Right cardiac atrium (tissue), 5 donors: ENCODE data around the gene SEZ6L2. TPM values are rescaled to one million over a fixed set of nuclear protein-coding genes. Genes with fewer than 3 reads are reported as not detected.
"Not testable (repeated sequence)": the region's sequence is repeated elsewhere in the genome, so short reads cannot be mapped to it uniquely, and the experiment has no call there.

ENCODE experiments used
- ATAC-seq, 2 donors: fragments of 200-7000 bp; cut with Tn5 transposase; one replicate each; pipeline versions ENCODE4 v1.8.0 to v1.9.1; 2020; ENCODE audit warnings: moderate library complexity in 2 of 2, mild to moderate bottlenecking in 1 of 2
- DNase-seq, 3 donors: peaks; one replicate each; pipeline ENCODE4 v3.0.0-alpha.2; 2020
- H3K27ac ChIP-seq: one replicate; pipeline ENCODE4 v1.5.1; 2013; ENCODE audit warnings: mild to moderate bottlenecking, low read length, control low read depth, moderate library complexity
- H3K27me3 ChIP-seq: one replicate; pipeline ENCODE4 v1.6.1; 2013; ENCODE audit not compliant: control insufficient read depth, insufficient read depth
- H3K4me1 ChIP-seq: one replicate; pipeline ENCODE4 v1.6.1; 2013; ENCODE audit warnings: low read length; ENCODE audit not compliant: control insufficient read depth, insufficient read depth
- H3K4me3 ChIP-seq: one replicate; pipeline ENCODE4 v1.5.1; 2013; ENCODE audit warnings: low read length, control low read depth
- H3K9me3 ChIP-seq: one replicate; pipeline ENCODE4 v1.6.1; 2013; ENCODE audit warnings: low read length; ENCODE audit not compliant: control insufficient read depth
- WGBS: extraction: QIAGEN DNeasy Blood & Tissue Kit; methylation state at CpG from one replicate; pipeline ENCODE4 v1.1.7; 2013; 5-methylcytosine and 5-hydroxymethylcytosine counted together
- intact Hi-C, 4 donors: fragments of 100-400 bp; cut with DNase I; formaldehyde crosslinking; loops; one replicate each; pipeline versions ENCODE4 v1.11.0 to v1.14.0; 2022 to 2023
- long read RNA-seq, 4 donors: library from polyadenylated mRNA; unstranded; transcript quantifications; one replicate each; pipeline ENCODE4 v2.0.0, GENCODE V29; 2020 to 2021
- polyA plus RNA-seq: library from polyadenylated mRNA; stranded (reverse); fragments of 200-250 nt; gene quantifications from one replicate; pipeline ENCODE4 v1.2.3, GENCODE V29; 2013
- total RNA-seq, 4 donors: library from RNA; stranded (reverse); fragmentation: NEBNext Ultra II Directional; extraction: Animal tissue kit (Norgen Biotek cat#: 25700); gene quantifications; one replicate each; pipeline ENCODE4 v1.2.1, GENCODE V29; 2021
- donor health status: healthy with polysubstance abuse.
- donor health status: DM: no; HTN: yes; CAD: no.
- donor health status: DM: no; HTN: no; CAD: no.
- donor health status: DM: no; HTN: yes; CAD: no; lungs with severe emphysema.
- donor health status: DM: yes; HTN: yes; CAD: no.

Gene SEZ6L2
- total RNA-seq: 1 to 10 TPM; 1.5 to 3.6 (median 2.1) TPM
- polyA plus RNA-seq: 0.36 TPM
- long read RNA-seq, donor 1, partial matches to known transcripts: 2 of 3 reads
- long read RNA-seq, donor 1, other reads (novel, unspliced or antisense): 1 of 3 reads
- long read RNA-seq, donor 2, partial matches to known transcripts: 2 of 3 reads
- long read RNA-seq, donor 2, other reads (novel, unspliced or antisense): 1 of 3 reads
- long read RNA-seq, donor 3, partial matches to known transcripts: 17 of 17 reads
- long read RNA-seq, donor 3, other reads (novel, unspliced or antisense): 0 of 17 reads
- long read RNA-seq, donor 4, partial matches to known transcripts: 1 of 3 reads
- long read RNA-seq, donor 4, other reads (novel, unspliced or antisense): 2 of 3 reads

GRCh38 chr16:29899516-29900101, at the start of gene SEZ6L2:
Gene SEZ6L2 (minus strand): TSS chr16:29899550. CDS start chr16:29899019, 531 bp downstream.
- H3K27me3 ChIP-seq: no peaks in the 10 kb centered on the region
- ATAC-seq (peak; percentile 64 to 70), DNase-seq (peak; percentile 51 to 75 (median 74))
- H3K9me3 ChIP-seq: no peaks in the 10 kb centered on the region
- H3K4me3 ChIP-seq: peak within 1 kb of the TSS; percentile 69
- intact Hi-C loops: no loop called here
- under 1% methylated on average over 29 of the region's 29 CpGs for WGBS
- H3K4me1 ChIP-seq: no peaks in the 10 kb centered on the region
- H3K27ac ChIP-seq: no peak within 1 kb of the TSS

GRCh38 chr16:29947897-29948296, 48.5 kb upstream of the SEZ6L2 start:
- intact Hi-C loops: no loop called here
- Histone ChIP-seq H3K9me3 (no peaks in the 10 kb centered on the region), H3K27ac (no peak overlapping the region), H3K4me1 (no peaks in the 10 kb centered on the region), H3K27me3 (no peaks in the 10 kb centered on the region), H3K4me3 (no peak overlapping the region)
- no peak for DNase-seq
- ATAC-seq: no peak
- WGBS: 79% methylated on average over 2 of the region's 2 CpGs

DNA sequence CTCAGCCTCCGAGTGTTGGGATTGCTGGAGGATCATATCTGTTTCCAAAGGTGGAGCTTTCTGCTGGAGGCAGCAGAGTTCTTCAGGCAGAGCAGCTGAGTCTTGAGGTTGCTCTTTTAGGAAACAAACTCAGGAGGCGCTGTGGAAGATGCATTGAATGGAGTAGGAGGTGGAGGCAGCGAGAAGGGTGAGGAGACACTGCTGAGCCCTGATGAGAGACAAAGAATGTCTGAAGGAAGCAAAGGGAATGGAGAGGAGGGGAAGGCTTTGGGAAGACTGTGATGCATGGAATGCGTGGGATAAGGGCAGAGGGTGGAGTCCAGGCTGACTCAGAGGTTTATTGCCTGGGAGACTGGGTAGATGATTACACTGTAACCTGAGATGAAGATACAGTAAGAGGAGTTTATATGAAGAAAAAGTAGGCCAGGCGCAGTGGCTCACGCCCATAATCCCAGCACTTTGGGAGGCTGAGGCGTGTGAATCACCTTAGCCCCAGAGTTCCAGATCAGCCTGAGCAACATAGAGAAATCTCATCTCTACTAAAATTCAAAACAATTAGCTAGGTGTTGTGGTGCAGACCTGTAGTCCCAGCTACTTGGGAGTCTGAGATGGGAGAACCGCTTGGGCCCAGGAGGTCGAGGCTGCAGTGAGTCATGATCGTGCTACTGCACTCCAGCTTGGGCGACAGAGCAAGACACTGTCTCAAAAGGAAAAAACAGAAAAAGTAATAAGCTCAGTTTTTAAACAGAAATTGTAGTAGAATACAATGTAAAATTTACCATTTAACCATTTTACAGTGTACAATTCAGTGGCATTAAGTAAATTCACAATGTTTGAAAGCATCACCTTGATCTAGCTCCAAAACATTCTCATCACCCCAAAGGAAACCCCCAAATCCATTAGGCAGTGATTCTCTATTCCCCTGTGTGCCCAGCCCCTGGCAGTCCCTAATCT, 44.8 kb upstream of the SEZ6L2 start:
- Histone ChIP-seq H3K27ac (no peak overlapping the region), H3K4me3 (no peak overlapping the region), H3K4me1 (no peaks in the 10 kb centered on the region), H3K9me3 (no peaks in the 10 kb centered on the region), H3K27me3 (no peaks in the 10 kb centered on the region)
- intact Hi-C loops: no loop called here
- ATAC-seq (peak; percentile 81 to 83), DNase-seq (no peak)
- WGBS: 61% methylated on average over 11 of the region's 11 CpGs

DNA sequence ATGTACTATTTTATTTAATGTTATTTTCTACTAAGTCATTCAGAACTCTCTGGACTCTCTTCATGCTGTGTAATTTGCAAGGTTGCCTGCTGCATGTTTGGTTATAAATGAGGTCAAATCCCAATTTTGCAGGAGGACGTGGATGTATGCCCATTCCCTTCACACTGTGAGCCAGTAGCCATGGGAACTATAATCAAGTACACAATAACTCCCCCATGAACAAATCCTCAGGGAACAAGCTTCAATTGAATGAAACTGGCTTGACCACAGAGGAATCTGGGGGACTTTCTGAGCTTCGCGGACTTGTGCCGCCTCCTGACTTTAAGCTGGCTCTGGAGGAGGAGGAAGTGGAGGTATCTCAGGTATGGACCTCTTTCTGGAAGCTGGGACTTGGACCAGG, 41.3 kb upstream of the SEZ6L2 start:
- H3K9me3 ChIP-seq: no peaks in the 10 kb centered on the region
- intact Hi-C loops: no loop called here
- WGBS: 47% methylated on average over 4 of the region's 4 CpGs
- no peaks in the 10 kb centered on the region for H3K27me3 ChIP-seq
- DNase-seq (no peak), ATAC-seq (no peak)
- H3K4me3 ChIP-seq: no peak overlapping the region
- H3K4me1 ChIP-seq: no peaks in the 10 kb centered on the region
- no peak overlapping the region for H3K27ac ChIP-seq

DNA sequence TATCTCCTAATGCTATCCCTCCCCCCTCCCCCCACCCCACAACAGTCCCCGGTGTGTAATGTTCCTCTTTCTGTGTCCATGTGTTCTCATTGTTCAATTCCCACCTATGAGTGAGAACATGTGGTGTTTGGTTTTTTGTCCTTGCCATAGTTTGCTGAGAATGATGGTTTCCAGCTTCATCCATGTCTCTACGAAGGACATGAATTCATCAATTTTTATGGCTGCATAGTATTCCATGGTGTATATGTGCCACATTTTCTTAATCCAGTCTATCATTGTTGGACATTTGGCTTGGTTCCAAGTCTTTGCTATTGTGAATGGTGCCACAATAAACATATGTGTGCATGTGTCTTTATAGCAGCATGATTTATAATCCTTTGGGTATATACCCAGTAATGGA, 32.4 kb upstream of the SEZ6L2 start:
- H3K27ac ChIP-seq, ATAC-seq, DNase-seq, intact Hi-C loops, H3K9me3 ChIP-seq, H3K27me3 ChIP-seq, H3K4me1 ChIP-seq, H3K4me3 ChIP-seq: not testable (repeated sequence)
- 95% methylated on average over 2 of the region's 2 CpGs for WGBS

GRCh38 chr16:29927070-29927905, 27.9 kb upstream of the SEZ6L2 start:
- Histone ChIP-seq H3K4me3 (peak overlapping the region; percentile 82), H3K27me3 (no peaks in the 10 kb centered on the region), H3K9me3 (no peaks in the 10 kb centered on the region), H3K27ac (no peak overlapping the region), H3K4me1 (peaks cover 7% of the 10 kb centered on the region)
- 62% methylated on average over 12 of the region's 12 CpGs for WGBS
- ATAC-seq: no peak
- intact Hi-C loops: loop anchor here in 2 of 4 donors (2.0 to 5.0 kb wide), 2 partner anchors 34 to 35 kb away; partner anchors contain the start of gene TMEM219 (in 1 of the 2)
- no peak for DNase-seq

DNA sequence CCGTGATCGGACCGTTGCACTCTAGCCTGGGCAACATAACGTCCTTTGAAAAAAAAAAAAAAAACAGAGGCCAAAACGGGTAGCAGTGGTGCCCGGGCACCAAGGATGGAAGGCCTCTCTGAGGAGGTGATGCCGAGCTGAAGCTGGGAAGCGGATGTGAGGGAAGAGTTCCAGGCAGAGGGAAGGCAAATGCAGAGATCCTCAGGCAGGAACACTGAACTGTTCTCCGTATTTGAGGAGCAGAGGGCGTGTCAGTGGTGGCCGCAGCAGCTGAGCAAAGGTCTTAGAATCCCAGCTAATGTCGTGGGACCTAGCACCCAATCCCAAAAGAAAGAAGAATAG, 27.3 kb upstream of the SEZ6L2 start:
- 3% methylated on average over 12 of the region's 12 CpGs for WGBS
- Histone ChIP-seq H3K27me3 (no peaks in the 10 kb centered on the region), H3K9me3 (no peaks in the 10 kb centered on the region), H3K27ac (peak overlapping the region; percentile 76), H3K4me3 (peak overlapping the region; percentile 82), H3K4me1 (peaks cover 7% of the 10 kb centered on the region)
- ATAC-seq: peak; percentile 40 to 54
- intact Hi-C loops: loop anchor here in 2 of 4 donors (2.0 to 5.0 kb wide), 2 partner anchors 34 to 36 kb away; partner anchors contain the start of gene TMEM219 (in 1 of the 2)
- DNase-seq: peak in 1 of 3 donors; percentile 59

DNA sequence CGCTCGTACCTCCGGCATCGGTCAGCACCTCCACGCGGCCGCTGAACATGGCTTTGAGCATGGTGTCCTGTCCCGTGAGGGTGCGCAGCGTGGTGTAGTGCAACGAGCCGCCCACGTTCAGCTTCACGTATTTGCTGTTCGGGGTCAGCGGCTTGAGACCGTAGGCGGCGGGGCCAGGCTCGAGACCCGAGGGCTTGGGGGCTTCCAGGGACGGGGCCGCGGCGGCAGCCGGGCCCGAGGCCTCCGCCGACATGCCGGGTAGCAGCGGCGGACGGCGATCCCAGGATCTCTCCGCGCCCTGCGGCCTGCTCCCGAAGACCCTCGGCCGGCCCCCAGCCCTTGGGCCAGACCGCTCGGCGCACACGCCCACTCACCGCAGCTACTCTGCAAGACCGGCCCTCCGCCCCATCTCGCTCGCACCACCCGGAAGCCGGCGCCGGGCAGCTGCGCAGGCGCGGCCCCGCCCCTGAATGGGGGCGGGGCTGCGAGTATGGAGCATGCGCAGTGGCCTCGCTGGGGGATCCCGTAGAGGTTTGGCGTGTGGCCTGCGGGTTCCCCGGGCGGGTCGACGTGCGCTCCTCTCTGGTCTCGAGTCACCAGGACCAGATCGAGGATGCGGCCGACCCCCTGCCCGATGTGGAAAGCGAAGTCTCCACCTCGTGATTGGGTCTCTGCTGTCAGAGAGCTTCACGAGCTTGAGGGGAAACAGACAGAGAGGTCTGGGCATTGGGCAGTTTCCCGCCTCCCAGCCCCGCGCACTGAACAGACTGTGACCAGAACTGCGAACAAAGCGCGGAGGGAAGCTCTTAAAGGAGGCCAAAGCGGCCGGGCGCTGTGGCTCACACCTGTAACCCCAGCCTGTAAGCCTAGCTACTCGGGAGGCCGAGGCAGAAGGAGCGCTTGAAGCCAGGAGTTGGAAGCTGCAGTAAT, 26.7 kb upstream of the SEZ6L2 start, which contains the start of gene KCTD13:
KCTD13 (minus strand) TSS at position 446 of the 930 bp plus-strand sequence; CDS start at position 253, 193 bp downstream.
- Histone ChIP-seq H3K27ac (peak within 1 kb of the TSS; percentile 76), H3K4me3 (peak within 1 kb of the TSS; percentile 82), H3K27me3 (no peaks in the 10 kb centered on the region), H3K9me3 (no peaks in the 10 kb centered on the region), H3K4me1 (peaks cover 7% of the 10 kb centered on the region)
- DNase-seq (peak; percentile 85 to 94 (median 94)), ATAC-seq (peak; percentile 99)
- WGBS: under 1% methylated on average over 89 of the region's 89 CpGs
- intact Hi-C loops: loop anchor here in 2 of 4 donors (2.0 to 5.0 kb wide), 2 partner anchors 35 to 36 kb away; partner anchors contain the start of gene TMEM219 (in 1 of the 2)

- DNase-seq (no peak), ATAC-seq (no peak)
- Histone ChIP-seq H3K27me3 (no peaks in the 10 kb centered on the region), H3K27ac (no peak overlapping the region), H3K9me3 (no peaks in the 10 kb centered on the region), H3K4me1 (peaks cover 7% of the 10 kb centered on the region), H3K4me3 (peak overlapping the region; percentile 82)
- 8% methylated on average over 9 of the region's 9 CpGs for WGBS
- intact Hi-C loops: loop anchor here in 1 of 4 donors (5.0 kb wide), 1 partner anchor 37 kb away; the partner anchor contains the start of gene TMEM219
These were observed 25.9 kb upstream of the SEZ6L2 start for GRCh38 chr16:29925105-29925756.
